Neural progenitor cell (in vitro differentiated cells): ENCODE measurements around the gene EPB41L3.

Source experiments
- CTCF ChIP-seq: fragments of 200-600 bp; sonication (generic); IDR thresholded peaks from 2 replicates; pipeline ENCODE4 v1.5.1; 2017; ENCODE audit warnings: antibody characterized with exemption, mild to moderate bottlenecking
- EZH2 ChIP-seq: fragments of 200-600 bp; sonication (generic); IDR thresholded peaks from 2 replicates; pipeline ENCODE4 v1.6.1; 2017; ENCODE audit warnings: antibody characterized with exemption, mild to moderate bottlenecking, moderate library complexity

GRCh38 chr18:5380586-5380985 lies 163.2 kb downstream of the EPB41L3 start:
- TF ChIP-seq EZH2 (no peak), CTCF (no peak)
